NCI-H748 (cell line): ENCODE data around the gene TMEM232.

Experiments used
- DNase-seq: peaks from one replicate; lab custom pipeline; 2025; ENCODE audit not compliant: unreplicated experiment; lab: John Stamatoyannopoulos, UW

TMEM232 gene

GRCh38 chr5:110413856-110414255, 312.6 kb downstream of the TMEM232 start:
- DNase-seq: no peak

GRCh38 chr5:110409571-110409970, 316.9 kb downstream of the TMEM232 start:
- no peak for DNase-seq

- no peak for DNase-seq
Measured at GRCh38 chr5:110402562-110402961, 323.9 kb downstream of the TMEM232 start.

GRCh38 chr5:110401881-110402280, 324.6 kb downstream of the TMEM232 start:
- DNase-seq: no peak

- no peak for DNase-seq
Measured at GRCh38 chr5:110398951-110399350, 327.5 kb downstream of the TMEM232 start.

- DNase-seq: no peak
Measured at GRCh38 chr5:110397281-110397680, 329.2 kb downstream of the TMEM232 start.

- DNase-seq: no peak
Measured at GRCh38 chr5:110386782-110387181, 339.7 kb downstream of the TMEM232 start.

- DNase-seq: no peak
Measured at GRCh38 chr5:110383231-110383630, 343.2 kb downstream of the TMEM232 start.

GRCh38 chr5:110377943-110378342, 348.5 kb downstream of the TMEM232 start:
- no peak for DNase-seq

GRCh38 chr5:110377361-110377760, 349.1 kb downstream of the TMEM232 start:
- no peak for DNase-seq

GRCh38 chr5:110376281-110376951, 350.1 kb downstream of the TMEM232 start:
- DNase-seq: no peak

GRCh38 chr5:110371725-110372041, 354.8 kb downstream of the TMEM232 start:
- no peak for DNase-seq

- no peak for DNase-seq
Measured at GRCh38 chr5:110371011-110371724, 355.3 kb downstream of the TMEM232 start.
